HG02798 (cell line): Measurements from ENCODE around the gene MFAP2.
A peak's percentile ranks its signal among the peaks of the same experiment; 100 is the strongest.

ENCODE experiments used
- ATAC-seq: cut with Tn5 transposase; IDR thresholded peaks from one replicate; pipeline ENCODE4 v1.9.1; 2021; ENCODE audit warnings: mild to moderate bottlenecking; ENCODE audit not compliant: unreplicated experiment, poor library complexity

MFAP2 gene, protein sequence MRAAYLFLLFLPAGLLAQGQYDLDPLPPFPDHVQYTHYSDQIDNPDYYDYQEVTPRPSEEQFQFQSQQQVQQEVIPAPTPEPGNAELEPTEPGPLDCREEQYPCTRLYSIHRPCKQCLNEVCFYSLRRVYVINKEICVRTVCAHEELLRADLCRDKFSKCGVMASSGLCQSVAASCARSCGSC

DNA sequence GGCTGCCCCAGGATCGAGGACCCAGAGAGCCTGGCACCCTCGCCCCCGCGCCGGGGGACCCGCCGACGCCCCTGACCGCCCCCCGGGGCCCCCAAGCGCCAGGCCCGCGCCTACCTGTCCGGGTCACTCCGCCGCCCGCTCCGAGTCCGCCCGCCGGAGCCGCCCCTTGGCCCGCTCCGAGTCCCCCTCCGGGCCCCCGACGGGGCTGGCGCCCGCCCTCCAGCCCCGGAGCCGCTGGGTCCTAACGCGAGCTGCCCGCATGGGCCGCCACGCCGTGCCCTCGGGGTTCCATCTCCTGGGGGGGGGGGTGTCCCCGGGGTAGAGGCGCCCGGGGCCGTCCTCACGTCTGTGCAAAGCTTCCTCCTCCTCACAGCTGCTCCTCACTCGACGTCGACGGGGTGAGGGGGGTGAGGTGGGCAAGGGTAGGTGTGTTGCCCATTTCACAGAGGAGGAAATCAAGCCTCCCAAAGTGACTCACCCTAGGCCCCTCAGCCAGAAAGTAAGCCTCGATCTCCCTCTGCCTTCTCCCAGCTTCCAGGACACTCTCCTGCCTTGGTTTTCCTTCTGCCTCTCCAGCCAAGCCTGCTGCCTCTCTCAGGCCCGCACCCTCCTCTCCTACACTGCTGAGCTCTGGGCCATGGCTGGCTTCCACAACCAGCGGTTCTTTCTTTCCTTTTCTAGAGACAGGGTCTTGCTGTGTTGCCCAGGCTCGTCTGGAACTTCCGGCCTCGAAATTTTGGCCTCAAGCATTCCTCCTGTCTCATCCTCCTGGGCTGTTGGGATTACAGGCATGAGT, at the start of gene MFAP2:
Gene MFAP2 (minus strand): TSS at position 148 of the 796 bp plus-strand sequence. CDS start 2,347 bp downstream, outside the sequence.
- ATAC-seq: no peak

GRCh38 chr1:17030206-17030605, 49.8 kb upstream of the MFAP2 start:
- no peak for ATAC-seq

- no peak for ATAC-seq
Observed at GRCh38 chr1:17028662-17029188, 48.3 kb upstream of the MFAP2 start.

- no peak for ATAC-seq
Observed at GRCh38 chr1:17027900-17028299, 47.5 kb upstream of the MFAP2 start.

DNA sequence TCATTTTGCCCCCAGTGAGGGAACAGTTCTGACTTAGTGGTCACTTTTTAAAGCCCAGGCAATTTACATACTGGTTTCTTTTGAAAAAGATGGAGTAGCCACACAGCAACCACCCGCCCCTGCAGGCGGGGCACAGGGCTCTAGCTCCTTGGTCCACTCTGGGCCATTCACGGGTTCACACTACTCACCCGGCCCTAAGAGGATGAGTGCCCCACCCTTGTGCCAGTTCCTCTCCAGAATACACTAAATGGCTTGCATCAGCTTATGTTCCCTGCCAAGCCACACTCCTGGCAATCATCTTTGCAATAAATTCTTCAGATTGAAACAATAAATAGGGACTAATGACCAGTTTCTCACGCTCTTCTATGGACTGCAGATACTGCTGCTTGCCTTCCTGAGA, 47.0 kb upstream of the MFAP2 start:
- ATAC-seq: no peak

DNA sequence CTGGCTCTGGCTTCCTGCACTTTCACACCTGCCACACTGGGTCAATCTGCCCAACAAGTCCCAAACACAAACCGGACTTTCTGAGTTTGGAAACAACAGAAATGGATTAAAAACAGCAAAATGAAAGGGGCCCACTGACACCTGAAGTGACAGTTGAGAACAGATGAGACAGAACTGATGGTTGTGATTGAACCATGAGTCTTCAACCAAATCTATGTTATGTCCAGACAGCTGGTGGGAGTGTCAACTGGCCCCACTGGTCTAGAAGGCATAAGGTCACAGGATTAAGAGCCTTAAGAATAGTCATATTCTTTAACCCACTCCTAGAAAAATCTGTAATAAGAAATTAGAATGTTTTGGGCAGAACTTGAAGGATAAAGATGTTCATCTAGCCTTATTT, 44.3 kb upstream of the MFAP2 start:
- ATAC-seq: no peak

GRCh38 chr1:17023573-17023972, 43.2 kb upstream of the MFAP2 start:
- ATAC-seq: peak; percentile 10

DNA sequence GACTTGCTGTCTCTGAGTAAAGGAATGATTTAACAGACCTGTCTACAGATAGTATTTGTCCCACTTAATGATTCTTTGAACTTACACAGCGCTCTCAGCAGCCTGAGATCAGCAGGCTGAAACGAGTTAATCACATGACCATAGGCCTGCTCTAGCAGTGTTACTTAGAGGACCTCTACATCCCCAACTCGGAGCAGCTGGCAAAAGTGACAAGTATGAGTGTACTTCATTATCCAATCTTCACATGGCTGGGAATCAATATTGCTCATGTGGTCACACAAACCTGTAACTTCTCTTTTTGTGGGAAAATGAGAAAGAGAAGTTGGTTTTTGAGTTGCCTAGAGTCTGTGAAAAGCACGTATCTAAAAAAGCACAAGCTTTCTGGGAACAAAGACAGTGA, 42.7 kb upstream of the MFAP2 start:
- peak; percentile 36 for ATAC-seq

DNA sequence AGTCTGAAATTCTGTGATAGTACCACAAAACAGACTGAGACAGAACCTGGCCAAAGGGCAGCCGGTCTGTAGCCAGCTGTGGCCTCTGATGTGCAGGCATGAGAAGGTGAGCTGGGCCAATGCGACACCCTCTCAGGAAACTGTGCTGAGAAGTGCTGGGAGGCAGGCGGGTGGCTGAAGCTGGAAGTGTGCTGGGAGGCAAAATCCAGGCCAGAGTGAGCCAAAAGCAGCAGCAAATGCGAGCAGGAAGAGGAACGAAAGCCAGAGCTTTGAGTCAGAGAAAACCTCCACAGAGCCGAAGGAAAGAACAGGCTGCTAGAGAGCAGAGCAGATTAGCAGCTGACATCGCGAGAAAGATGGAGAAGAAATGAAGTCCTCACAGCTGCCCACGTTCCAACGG, 41.5 kb upstream of the MFAP2 start:
- no peak for ATAC-seq

- ATAC-seq: no peak
Observed at GRCh38 chr1:17020502-17020901, 40.1 kb upstream of the MFAP2 start.

DNA sequence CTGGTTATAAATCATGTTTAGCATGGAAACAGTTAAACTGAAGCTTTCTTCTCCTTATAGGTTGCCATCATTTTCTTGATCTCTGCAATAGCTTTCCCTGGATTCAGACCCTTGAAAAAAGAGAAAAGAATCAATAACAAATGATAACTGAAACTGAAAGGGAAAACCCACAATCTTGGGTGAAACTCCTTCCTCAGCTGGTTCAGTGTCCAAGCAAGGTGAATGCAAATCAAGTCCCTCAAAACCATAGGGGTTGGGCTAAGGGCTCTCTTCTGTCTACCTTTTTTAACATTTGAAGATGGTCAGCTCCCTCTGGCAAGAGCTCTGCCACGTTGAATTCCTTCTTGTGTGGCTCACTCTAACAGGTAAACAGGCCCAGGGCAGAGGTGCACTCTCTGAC, 38.4 kb upstream of the MFAP2 start:
- ATAC-seq: peak; percentile 54

- no peak for ATAC-seq
Observed at GRCh38 chr1:17017435-17017834, 37.0 kb upstream of the MFAP2 start.

DNA sequence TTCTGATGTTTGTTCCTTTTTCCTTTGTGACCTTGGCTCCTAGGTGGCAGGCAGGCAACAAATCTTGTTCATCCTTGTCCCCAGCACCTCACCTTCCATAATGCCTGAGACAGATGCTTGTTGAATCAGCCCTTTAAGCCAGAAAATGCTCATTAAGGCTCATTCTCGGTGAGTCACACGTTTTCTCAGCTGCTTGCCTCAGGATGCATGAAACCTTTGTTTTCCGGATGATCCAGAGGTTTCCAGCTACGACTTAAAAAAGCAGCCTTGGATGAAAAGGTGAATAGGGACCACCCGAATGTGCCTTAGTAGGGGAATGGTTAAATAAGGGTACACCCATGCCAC, 35.9 kb upstream of the MFAP2 start:
- no peak for ATAC-seq

- ATAC-seq: no peak
Observed at GRCh38 chr1:17014671-17015567, 34.5 kb upstream of the MFAP2 start.

GRCh38 chr1:17013491-17014320, 33.3 kb upstream of the MFAP2 start:
- no peak for ATAC-seq

DNA sequence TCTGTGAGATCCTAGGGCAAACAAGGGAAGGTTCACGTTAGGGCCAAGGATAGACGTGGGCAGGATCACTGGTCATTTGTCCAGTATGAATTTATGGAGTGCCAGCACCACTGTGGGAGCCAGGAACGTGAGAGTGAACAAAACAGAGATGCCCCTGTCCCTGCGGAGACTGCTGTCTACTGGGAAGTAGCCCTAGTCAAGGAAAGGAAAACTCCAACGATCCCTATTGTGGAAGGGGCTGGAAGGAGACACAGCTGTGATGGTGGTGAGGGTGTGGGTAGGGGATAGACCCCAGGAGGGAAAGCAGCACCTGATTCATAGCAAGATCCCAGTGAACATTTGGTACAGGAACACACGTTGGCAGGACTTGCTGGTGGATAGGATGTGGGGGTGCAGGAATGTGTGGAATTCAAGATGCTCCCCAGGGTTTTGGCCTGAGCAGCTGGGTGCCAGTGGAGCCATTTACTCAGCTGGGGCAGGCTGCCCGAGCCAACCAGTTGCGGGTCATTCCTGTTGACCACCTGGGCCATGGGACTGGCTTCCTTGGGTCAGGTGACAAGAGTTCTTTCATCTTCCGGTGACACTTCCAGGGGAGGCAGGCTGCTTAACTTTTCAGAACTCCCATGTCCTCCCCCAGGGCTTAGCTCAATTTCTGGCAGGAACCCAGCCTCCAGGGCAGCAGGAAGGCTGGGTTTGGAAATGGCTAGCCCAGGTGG, 32.5 kb upstream of the MFAP2 start:
- no peak for ATAC-seq

DNA sequence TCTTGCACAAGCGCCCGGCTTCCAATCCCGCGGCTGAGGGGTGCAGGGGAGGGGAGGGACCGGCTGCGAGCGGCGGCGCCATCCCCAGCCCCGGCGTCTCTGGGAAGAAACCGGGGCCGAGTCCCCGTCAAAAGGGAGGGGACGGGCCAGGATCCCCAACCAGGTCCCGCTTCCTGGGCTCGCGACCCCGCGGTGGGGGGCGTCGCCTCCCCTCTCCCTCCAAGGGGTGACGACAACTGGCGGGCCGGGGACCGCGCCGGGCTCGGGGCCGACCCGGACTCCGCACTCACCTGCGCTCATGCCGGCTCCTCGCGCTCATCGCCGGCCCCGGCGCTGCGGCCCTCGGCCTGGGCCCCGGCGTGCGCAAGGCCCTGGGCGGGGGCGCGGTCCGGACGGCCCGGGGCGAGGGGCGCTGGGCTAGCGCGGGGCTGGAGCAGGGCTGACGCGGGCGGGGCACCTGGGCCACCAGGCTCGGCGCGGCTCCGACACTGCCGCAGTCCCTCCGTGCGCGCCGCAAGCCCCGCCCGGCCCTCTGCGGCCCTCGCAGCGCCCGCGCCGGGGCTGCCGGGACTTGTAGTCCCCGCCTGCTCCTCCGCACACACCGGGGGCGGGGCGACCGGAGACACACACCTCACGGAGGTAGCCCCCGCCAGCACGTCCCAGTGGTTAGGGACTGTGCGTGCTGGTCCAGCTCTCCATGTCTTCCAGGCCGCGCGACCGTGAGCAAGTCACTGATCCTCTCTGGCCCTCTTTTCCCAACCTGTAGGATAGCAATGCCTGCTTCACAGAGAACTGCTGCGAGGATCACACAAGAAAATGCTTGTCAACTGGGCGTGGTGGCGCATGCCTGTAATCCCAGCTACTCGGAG, 31.3 kb upstream of the MFAP2 start, which contains the start of gene ATP13A2:
Gene ATP13A2 (minus strand): TSS at position 490 of the 869 bp plus-strand sequence. CDS start 190 bp downstream, at position 300.
- ATAC-seq: peak; percentile 93

DNA sequence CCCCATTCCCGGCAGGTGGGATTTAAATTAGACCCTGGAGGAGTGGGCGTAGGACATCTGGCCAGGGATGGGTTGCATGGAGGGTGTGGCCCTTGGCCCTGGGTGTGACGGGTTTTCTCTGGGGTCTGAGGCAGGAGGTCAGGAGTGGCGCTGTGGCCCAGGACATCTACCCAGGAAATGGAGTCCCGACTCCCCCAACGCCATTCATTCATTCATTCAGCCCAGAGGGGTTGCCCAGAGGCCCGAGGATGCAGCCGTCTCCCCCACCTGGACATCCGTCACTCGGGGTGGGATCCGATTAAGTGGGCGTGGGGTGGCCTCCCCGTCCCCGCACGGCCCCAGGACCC, 30.6 kb upstream of the MFAP2 start:
- no peak for ATAC-seq
